Mucosa of descending colon (tissue), 3 donors: ENCODE measurements around the gene AREG. TPM values are rescaled to one million over a fixed set of nuclear protein-coding genes. Genes with fewer than 3 reads are reported as not detected.

Source experiments
- ATAC-seq: fragments of 200-7000 bp; cut with Tn5 transposase; one replicate; pipeline ENCODE4 v1.9.1; 2020; ENCODE audit warnings: mild to moderate bottlenecking, moderate library complexity
- DNase-seq, 3 donors: peaks; one replicate each; pipeline ENCODE4 v3.0.0-alpha.2; 2020
- H3K36me3 ChIP-seq: fragments of 200-600 bp; one replicate; pipeline ENCODE4 v1.8.0; 2021; ENCODE audit warnings: low read depth, mild to moderate bottlenecking
- H3K4me1 ChIP-seq: fragments of 200-600 bp; one replicate; pipeline ENCODE4 v1.8.0; 2021; ENCODE audit warnings: low read depth, mild to moderate bottlenecking
- H3K4me3 ChIP-seq: fragments of 200-600 bp; one replicate; pipeline ENCODE4 v1.8.0; 2021; ENCODE audit warnings: mild to moderate bottlenecking
- H3K9me3 ChIP-seq: fragments of 200-600 bp; one replicate; pipeline ENCODE4 v1.8.0; 2021; ENCODE audit warnings: mild to moderate bottlenecking
- intact Hi-C, 2 donors: fragments of 100-400 bp; cut with DNase I in 1 of 2; cut with micrococcal nuclease in 1 of 2; formaldehyde crosslinking; loops; one replicate each; pipeline versions ENCODE4 v1.11.0 to v1.11.1; 2022; cut with DNase I, micrococcal nuclease
- total RNA-seq, 3 donors: library from RNA; stranded (reverse); fragmentation: NEBNext Ultra II Directional in 2 of 3; extraction: Animal tissue kit (Norgen Biotek cat#: 25700) in 2 of 3; gene quantifications; one replicate each; pipeline versions ENCODE4 v1.2.1 to v1.2.4, GENCODE V29; 2021 to 2023
- TF ChIP-seq, protein P1 (sequence below): fragments of 200-600 bp; IDR thresholded peaks from one replicate; pipeline ENCODE4 v1.8.0; 2022; ENCODE audit warnings: antibody characterized with exemption, mild to moderate bottlenecking
- donor health status: DM: no; HTN: no; CAD: no; lungs with moderate emphysema.
- donor health status: DM: no; HTN: no; CAD: no.
- donor health status: DM: no; HTN: yes; CAD: no.

Gene AREG
- total RNA-seq, 3 donors from 2014 or later: 16.9 to 26.2 (median 18.9) TPM

DNA sequence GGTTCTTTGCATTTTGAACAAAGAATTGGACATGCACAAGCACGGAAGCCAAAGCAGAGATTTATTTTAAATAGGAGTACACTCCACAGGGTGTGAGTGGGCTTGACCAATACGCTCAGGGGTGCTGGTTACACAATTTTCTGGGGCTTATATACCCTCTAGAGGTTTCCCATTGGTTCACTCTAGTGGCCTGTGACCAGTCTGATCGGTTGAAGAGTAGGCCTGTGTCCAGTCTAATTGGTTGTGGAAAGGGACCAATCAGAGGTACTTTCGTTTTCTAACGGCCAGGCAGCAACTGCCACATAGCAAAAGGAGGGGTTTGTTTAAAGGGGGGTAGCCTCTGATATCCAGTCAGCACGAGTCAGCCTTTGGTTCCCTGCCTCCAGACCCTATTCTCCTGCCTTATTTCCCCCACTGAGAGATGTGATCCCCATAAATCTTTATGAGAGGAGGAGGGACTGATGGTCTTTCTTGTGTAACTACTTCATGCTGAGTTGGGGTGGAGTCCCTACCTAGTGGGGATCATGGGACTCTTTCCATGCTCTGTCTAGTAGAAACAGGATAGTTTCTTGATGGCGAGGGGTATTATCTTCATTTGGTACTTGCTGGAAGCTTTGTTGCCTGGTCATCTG lies 11.3 kb upstream of the AREG start:
- DNase-seq (no peak), ATAC-seq (no peak)
- TF ChIP-seq, protein P1, sequence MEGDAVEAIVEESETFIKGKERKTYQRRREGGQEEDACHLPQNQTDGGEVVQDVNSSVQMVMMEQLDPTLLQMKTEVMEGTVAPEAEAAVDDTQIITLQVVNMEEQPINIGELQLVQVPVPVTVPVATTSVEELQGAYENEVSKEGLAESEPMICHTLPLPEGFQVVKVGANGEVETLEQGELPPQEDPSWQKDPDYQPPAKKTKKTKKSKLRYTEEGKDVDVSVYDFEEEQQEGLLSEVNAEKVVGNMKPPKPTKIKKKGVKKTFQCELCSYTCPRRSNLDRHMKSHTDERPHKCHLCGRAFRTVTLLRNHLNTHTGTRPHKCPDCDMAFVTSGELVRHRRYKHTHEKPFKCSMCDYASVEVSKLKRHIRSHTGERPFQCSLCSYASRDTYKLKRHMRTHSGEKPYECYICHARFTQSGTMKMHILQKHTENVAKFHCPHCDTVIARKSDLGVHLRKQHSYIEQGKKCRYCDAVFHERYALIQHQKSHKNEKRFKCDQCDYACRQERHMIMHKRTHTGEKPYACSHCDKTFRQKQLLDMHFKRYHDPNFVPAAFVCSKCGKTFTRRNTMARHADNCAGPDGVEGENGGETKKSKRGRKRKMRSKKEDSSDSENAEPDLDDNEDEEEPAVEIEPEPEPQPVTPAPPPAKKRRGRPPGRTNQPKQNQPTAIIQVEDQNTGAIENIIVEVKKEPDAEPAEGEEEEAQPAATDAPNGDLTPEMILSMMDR: no peak
- intact Hi-C loops: no loop called here
- no peaks in the 10 kb centered on the region for H3K4me1 ChIP-seq
- no peak overlapping the region for H3K4me3 ChIP-seq
- H3K36me3 ChIP-seq: no peaks in the 10 kb centered on the region
- no peaks in the 10 kb centered on the region for H3K9me3 ChIP-seq

DNA sequence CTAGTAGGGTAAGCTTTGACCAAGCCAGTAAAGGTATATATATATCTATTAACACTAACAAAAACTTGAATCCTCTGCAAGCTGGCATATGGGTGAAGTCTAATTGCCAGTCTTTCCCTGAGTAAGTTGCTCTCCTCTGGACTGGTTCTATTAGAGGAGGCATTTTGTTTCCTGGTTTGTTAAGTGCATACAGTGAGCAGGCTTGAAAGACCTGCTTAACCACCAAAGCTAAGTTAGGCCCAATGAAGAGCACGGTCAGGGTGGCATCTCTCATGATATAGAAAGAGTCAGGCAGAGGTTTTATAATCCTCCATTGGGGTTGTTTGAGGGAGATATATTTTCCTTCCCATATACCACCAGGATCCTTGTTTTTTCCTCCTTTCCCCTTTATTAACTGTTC lies 9.6 kb upstream of the AREG start:
- no peaks in the 10 kb centered on the region for H3K36me3 ChIP-seq
- TF ChIP-seq, protein P1: no peak
- no peak for ATAC-seq

DNA sequence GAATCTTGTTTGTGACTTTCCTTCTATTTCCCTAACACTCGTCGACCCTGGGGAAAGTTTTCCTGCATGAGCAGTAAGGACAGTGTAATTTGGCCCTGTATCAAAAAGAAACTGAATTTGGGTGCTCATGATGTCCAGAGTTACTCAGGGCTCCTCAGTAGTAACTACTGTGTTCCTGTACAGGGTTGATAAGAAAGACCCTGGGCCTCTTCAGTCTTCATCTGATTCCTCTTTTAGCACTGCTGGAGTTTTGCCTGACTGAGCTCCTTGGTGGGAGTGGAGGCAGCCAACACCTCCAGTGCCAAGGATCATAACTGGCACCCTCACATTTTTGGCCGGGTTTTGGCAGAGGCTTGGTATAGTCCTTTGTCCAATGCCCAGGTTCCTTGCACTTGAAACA lies 7.1 kb upstream of the AREG start:
- ATAC-seq (no peak), DNase-seq (no peak)
- TF ChIP-seq, protein P1: no peak
- no peak overlapping the region for H3K4me3 ChIP-seq
- intact Hi-C loops: no loop called here
- no peaks in the 10 kb centered on the region for H3K36me3 ChIP-seq
- no peaks in the 10 kb centered on the region for H3K4me1 ChIP-seq
- no peaks in the 10 kb centered on the region for H3K9me3 ChIP-seq

More for the DNA sequence above, 9.6 kb upstream of the AREG start:
- intact Hi-C loops: no loop called here
- no peaks in the 10 kb centered on the region for H3K4me1 ChIP-seq
- DNase-seq: no peak
- H3K9me3 ChIP-seq: no peaks in the 10 kb centered on the region
- H3K4me3 ChIP-seq: no peak overlapping the region

DNA sequence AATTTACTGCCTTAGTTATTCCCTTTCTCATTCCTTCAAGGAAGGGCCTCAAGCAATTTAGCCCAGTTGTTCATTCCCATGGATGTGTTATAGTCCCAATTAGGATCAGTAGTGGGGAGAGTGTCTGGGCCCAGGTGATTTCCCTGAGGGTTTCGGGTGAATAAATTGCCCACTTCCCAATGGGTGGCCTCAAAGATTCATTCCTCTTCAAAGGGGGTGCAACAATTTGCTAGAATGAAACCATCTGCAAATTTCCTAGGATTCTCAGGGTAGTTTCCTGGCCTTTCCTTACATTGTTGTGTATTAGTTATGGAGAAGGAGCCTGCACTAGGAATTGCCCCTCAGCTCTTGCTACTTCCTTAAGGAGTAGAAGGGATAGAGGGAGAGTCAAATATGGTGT lies 6.3 kb upstream of the AREG start:
- Histone ChIP-seq H3K4me1 (no peaks in the 10 kb centered on the region), H3K4me3 (no peak overlapping the region), H3K9me3 (no peaks in the 10 kb centered on the region), H3K36me3 (no peaks in the 10 kb centered on the region)
- ATAC-seq (no peak), DNase-seq (no peak)
- intact Hi-C loops: no loop called here
- TF ChIP-seq, protein P1: no peak

DNA sequence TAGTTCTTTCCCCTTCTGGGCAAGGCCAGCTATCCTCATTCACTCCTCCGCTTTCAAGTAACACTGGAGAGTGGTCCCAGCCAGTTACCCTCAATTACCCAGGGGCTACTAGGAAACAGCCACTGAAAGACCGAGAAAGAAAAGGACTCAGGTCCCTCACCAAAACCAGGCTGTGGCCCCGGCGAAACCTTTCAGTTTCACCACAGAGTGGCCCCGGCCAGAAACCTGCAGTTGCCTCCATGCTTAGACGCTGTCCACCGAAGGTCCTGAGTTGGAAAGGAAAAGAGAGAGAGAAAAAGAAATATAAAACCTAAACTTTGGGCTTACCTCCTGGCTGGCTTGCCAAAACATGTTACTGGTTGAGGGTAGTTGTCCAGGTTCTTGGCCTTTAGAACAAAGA lies 5.0 kb upstream of the AREG start:
- Histone ChIP-seq H3K9me3 (no peaks in the 10 kb centered on the region), H3K4me1 (no peaks in the 10 kb centered on the region), H3K36me3 (no peaks in the 10 kb centered on the region), H3K4me3 (no peak overlapping the region)
- TF ChIP-seq, protein P1: no peak
- no peak for DNase-seq
- intact Hi-C loops: no loop called here
- ATAC-seq: no peak

DNA sequence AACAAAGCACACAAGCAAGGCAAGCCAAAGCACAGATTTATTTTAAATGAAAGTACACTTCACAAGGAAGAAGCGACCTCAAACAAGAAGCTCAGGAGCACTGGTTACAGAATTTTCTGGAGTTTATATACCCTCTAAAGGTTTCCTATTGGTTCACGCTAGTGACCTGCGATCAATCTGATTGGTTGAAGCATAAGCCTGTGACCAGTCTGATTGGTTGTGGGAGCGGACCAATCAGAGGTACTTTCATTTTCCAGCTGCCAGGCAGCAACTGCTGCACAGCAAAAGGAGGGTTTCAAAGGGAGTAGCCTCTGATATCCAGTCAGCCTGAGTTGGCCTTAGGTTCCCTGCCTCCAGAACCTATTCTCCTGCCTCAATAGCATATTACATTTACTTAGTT lies 4.6 kb upstream of the AREG start:
- DNase-seq (no peak), ATAC-seq (no peak)
- intact Hi-C loops: no loop called here
- Histone ChIP-seq H3K4me3 (no peak overlapping the region), H3K36me3 (no peaks in the 10 kb centered on the region), H3K4me1 (no peaks in the 10 kb centered on the region), H3K9me3 (no peaks in the 10 kb centered on the region)
- TF ChIP-seq, protein P1: no peak
